Ovary (tissue), 9 donors: ENCODE measurements around the gene DQX1. TPM values are rescaled to one million over a fixed set of nuclear protein-coding genes. Genes with fewer than 3 reads are reported as not detected.

Experiments used
- DNase-seq, 5 donors: peaks; one replicate each; pipeline ENCODE4 v3.0.0-alpha.2; 2019 to 2020
- H3K27ac ChIP-seq, 2 donors: fragments of 200-600 bp; one replicate each; pipeline versions ENCODE4 v1.5.1 to v1.8.0; 2019 to 2022
- H3K27me3 ChIP-seq: fragments of 200-600 bp; one replicate; pipeline ENCODE4 v1.8.0; 2022
- H3K36me3 ChIP-seq: fragments of 200-600 bp; sonication (generic); one replicate; pipeline ENCODE4 v1.5.1; 2019
- H3K4me1 ChIP-seq: one replicate; pipeline ENCODE4 v1.8.1; 2013; ENCODE audit warnings: mild to moderate bottlenecking, moderate library complexity; ENCODE audit not compliant: insufficient read depth
- H3K4me3 ChIP-seq: fragments of 200-600 bp; sonication (generic); one replicate; pipeline ENCODE4 v1.5.1; 2017
- H3K9me3 ChIP-seq, 2 donors: fragments of 200-600 bp in 1 of 2; sonication (generic) in 1 of 2; one replicate each; pipeline versions ENCODE4 v1.5.1 to v1.8.1; 2013 to 2019; ENCODE audit warnings: mild to moderate bottlenecking in 1 of 2, moderate library complexity in 1 of 2
- CTCF ChIP-seq, 3 donors: fragments of 450-650 bp in 2 of 3; fragments of 200-600 bp in 1 of 3; IDR thresholded peaks; one replicate each; pipeline versions ENCODE4 v1.5.1 to v1.8.0; 2016 to 2022; ENCODE audit warnings: antibody characterized with exemption in 3 of 3, mild to moderate bottlenecking in 1 of 3
- EP300 ChIP-seq: sonication (generic); formaldehyde crosslinking; IDR thresholded peaks from one replicate; pipeline ENCODE4 v1.6.1; 2017; ENCODE audit warnings: antibody characterized with exemption
- POLR2A ChIP-seq: fragments of 450-650 bp; IDR thresholded peaks from one replicate; pipeline ENCODE4 v1.6.1; 2017; ENCODE audit warnings: antibody characterized with exemption, mild to moderate bottlenecking, moderate library complexity
- WGBS, 3 donors: extraction: QIAGEN DNeasy Blood & Tissue Kit in 1 of 3; methylation state at CpG; one replicate each; pipeline versions ENCODE4 v1.1.5 to v1.1.7; 2013 to 2017; 5-methylcytosine and 5-hydroxymethylcytosine counted together
- intact Hi-C, 4 donors: fragments of 100-400 bp; cut with DNase I; formaldehyde crosslinking; loops; one replicate each; pipeline versions ENCODE4 v1.11.0 to v1.15.1; 2022 to 2023
- polyA plus RNA-seq, 2 donors: library from polyadenylated mRNA; stranded (reverse); fragments of 200-250 nt in 1 of 2; fragments of 350-450 nt in 1 of 2; fragmentation: Illumina TruSeq in 1 of 2; extraction: RNeasy Lipid Tissue Mini Kit (QIAGEN cat#74804) in 1 of 2; gene quantifications; one replicate each; pipeline ENCODE4 v1.2.3, GENCODE V29; 2013 to 2014
- total RNA-seq, 7 donors: library from RNA; depleted of rRNA in 2 of 7; stranded (reverse); fragments of >200 nt in 2 of 7; fragmentation: NEBNext Ultra II Directional in 3 of 7; extraction: Animal tissue kit (Norgen Biotek cat#: 25700) in 3 of 7; gene quantifications; one replicate each; pipeline versions ENCODE4 v1.1.0 to v1.2.4, GENCODE V29; 2016 to 2023
- donor health status: DM: no; HTN: no; CAD: no; lungs with moderate emphysema.
- donor health status: DM: no; HTN: no; CAD: no.
- donor health status: Bipolar disorder and iron deficiency.
- donor health status: DM: yes; HTN: yes; CAD: no.
- donor health status: DM: no; HTN: no; CAD: no.
- donor health status: DM: yes; HTN: yes; CAD: no.

The DQX1 gene
- total and polyA plus RNA-seq, 9 donors, result 0.06 to 1.1 (median 0.22) TPM; not detected in 5

GRCh38 chr2:74499267-74499939 lies 26.6 kb downstream of the DQX1 start, which contains the start of gene LBX2:
LBX2 (minus strand) TSS chr2:74499603; CDS start chr2:74499537, 66 bp downstream.
- intact Hi-C loops, result no loop called here
- DNase-seq, result no peak
- H3K27ac ChIP-seq, result no peak within 1 kb of the TSS

GRCh38 chr2:74498500-74499266 lies 27.3 kb downstream of the DQX1 start:
- H3K27ac ChIP-seq, result no peak overlapping the region
- H3K27me3 ChIP-seq, result no peaks in the 10 kb centered on the region
- TF ChIP-seq CTCF (IDR thresholded peaks at IDR 0.05), result no peak
- TF ChIP-seq EP300, result no peak
- TF ChIP-seq POLR2A, result no peak
- intact Hi-C loops, result no loop called here
- no peaks in the 10 kb centered on the region for H3K9me3 ChIP-seq
- DNase-seq, result no peak
- no peak overlapping the region for H3K4me3 ChIP-seq
- 1 to 2% (median 2%) methylated on average over 41 of the region's 41 CpGs for WGBS, 3 donors
- H3K36me3 ChIP-seq, result no peaks in the 10 kb centered on the region
- H3K4me1 ChIP-seq, result peaks cover 2% of the 10 kb centered on the region

More at GRCh38 chr2:74499267-74499939, 26.6 kb downstream of the DQX1 start, which contains the start of gene LBX2:
- Histone ChIP-seq H3K36me3 (no peaks in the 10 kb centered on the region), H3K27me3 (no peaks in the 10 kb centered on the region), H3K4me1 (peaks cover 2% of the 10 kb centered on the region), H3K4me3 (no peak within 1 kb of the TSS), H3K9me3 (no peaks in the 10 kb centered on the region)
- TF ChIP-seq EP300 (no peak), POLR2A (no peak), CTCF (IDR thresholded peaks at IDR 0.05) (no peak)
- 2 to 4% (median 3%) methylated on average over 65 of the region's 65 CpGs for WGBS, 3 donors

GRCh38 chr2:74497777-74498499 lies 28.1 kb downstream of the DQX1 start:
- DNase-seq, result peak in 1 of 5 donors; percentile 42
- no peak for TF ChIP-seq CTCF (IDR thresholded peaks at IDR 0.05)
- TF ChIP-seq EP300, result no peak
- no peak for TF ChIP-seq POLR2A
- H3K4me1 ChIP-seq, result peaks cover 2% of the 10 kb centered on the region
- H3K27ac ChIP-seq, result no peak overlapping the region
- WGBS, 3 donors, result 1 to 2% (median 2%) methylated on average over 38 to 61 of the region's 61 CpGs
- H3K9me3 ChIP-seq, result no peaks in the 10 kb centered on the region
- no peak overlapping the region for H3K4me3 ChIP-seq
- H3K36me3 ChIP-seq, result no peaks in the 10 kb centered on the region
- intact Hi-C loops, result no loop called here
- H3K27me3 ChIP-seq, result no peaks in the 10 kb centered on the region

GRCh38 chr2:74496997-74497776 lies 28.8 kb downstream of the DQX1 start:
- TF ChIP-seq EP300 (no peak), POLR2A (no peak), CTCF (IDR thresholded peaks at IDR 0.05) (no peak)
- WGBS, 3 donors, result 28 to 44% (median 31%) methylated on average over 18 to 19 of the region's 19 CpGs
- intact Hi-C loops, result no loop called here
- no peak for DNase-seq
- H3K9me3 ChIP-seq, result no peaks in the 10 kb centered on the region
- H3K27me3 ChIP-seq, result no peaks in the 10 kb centered on the region
- H3K27ac ChIP-seq, result no peak overlapping the region
- H3K4me3 ChIP-seq, result no peak overlapping the region
- no peaks in the 10 kb centered on the region for H3K36me3 ChIP-seq
- H3K4me1 ChIP-seq, result peaks cover 2% of the 10 kb centered on the region
